Spinal cord (tissue), 10 donors: ENCODE measurements around the gene FBXO11. TPM values are rescaled to one million over a fixed set of nuclear protein-coding genes. Genes with fewer than 3 reads are reported as not detected.
A peak's percentile ranks its signal among the peaks of the same experiment; 100 is the strongest.

ENCODE experiments used
- DNase-seq, 6 donors: peaks; one replicate each; pipeline versions ENCODE4 v3.0.0 to v3.0.0-alpha.2; 2013 to 2015; ENCODE audit warnings: low spot score in 6 of 6, low read depth in 4 of 6
- H3K27ac ChIP-seq: one replicate; pipeline ENCODE4 v1.5.1; 2013; ENCODE audit warnings: low read depth, low read length, control low read depth
- H3K27me3 ChIP-seq: one replicate; pipeline ENCODE4 v1.6.1; 2013; ENCODE audit warnings: low read length; ENCODE audit not compliant: control insufficient read depth, insufficient read depth
- H3K36me3 ChIP-seq: one replicate; pipeline ENCODE4 v1.6.1; 2013; ENCODE audit warnings: low read length; ENCODE audit not compliant: control insufficient read depth, insufficient read depth
- H3K4me1 ChIP-seq: one replicate; pipeline ENCODE4 v1.6.1; 2013; ENCODE audit warnings: low read length; ENCODE audit not compliant: control insufficient read depth, insufficient read depth
- H3K4me3 ChIP-seq: one replicate; pipeline ENCODE4 v1.5.1; 2013; ENCODE audit warnings: low read depth, low read length, control low read depth
- H3K9me3 ChIP-seq: one replicate; pipeline ENCODE4 v1.6.1; 2013; ENCODE audit warnings: low read length; ENCODE audit not compliant: control insufficient read depth, insufficient read depth
- WGBS: methylation state at CpG from one replicate; pipeline ENCODE4 v1.1.5; 2013; ENCODE audit warnings: missing lambda C conversion rate; ENCODE audit not compliant: insufficient coverage; 5-methylcytosine and 5-hydroxymethylcytosine counted together
- polyA plus RNA-seq, 2 donors: library from polyadenylated mRNA; unstranded; fragments of 120-200 nt; gene quantifications; one replicate each; pipeline ENCODE4 v1.2.1, GENCODE V29; 2013; ENCODE audit not compliant: insufficient read length in 2 of 2
- total RNA-seq, 2 donors: library from RNA; depleted of rRNA in 1 of 2; stranded (reverse); fragments of 120-200 nt in 1 of 2; fragments of >200 nt in 1 of 2; gene quantifications; one replicate each; pipeline versions ENCODE4 v1.2.3 to v1.2.4, GENCODE V29; 2013 to 2014
- donor health status: healthy.

FBXO11 gene
- total and polyA plus RNA-seq, 4 donors: 59.6 to 170 (median 94.6) TPM

DNA sequence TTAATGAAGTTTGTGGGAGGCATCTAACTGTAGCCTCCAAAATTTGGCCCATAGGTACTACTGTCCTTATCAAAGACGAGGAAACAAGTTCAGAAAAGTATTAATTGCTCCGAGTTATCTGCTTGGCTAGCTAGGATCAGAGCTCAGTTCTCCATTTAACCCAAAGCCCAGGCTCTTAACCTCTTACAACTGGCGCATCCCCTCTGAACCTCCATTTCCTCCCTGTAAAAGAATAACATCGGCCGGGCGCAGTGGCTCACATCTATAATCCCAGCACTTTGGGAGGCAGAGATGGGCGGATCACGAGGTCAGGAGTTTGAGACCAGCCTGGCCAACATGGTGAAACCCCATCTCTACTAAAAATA, 126.9 kb downstream of the FBXO11 start:
- 94% methylated on average over 6 of the region's 8 CpGs for WGBS
- peaks cover 7% of the 10 kb centered on the region for H3K4me1 ChIP-seq
- no peaks in the 10 kb centered on the region for H3K9me3 ChIP-seq
- no peak overlapping the region for H3K27ac ChIP-seq
- no peaks in the 10 kb centered on the region for H3K36me3 ChIP-seq
- DNase-seq: no peak
- no peak overlapping the region for H3K4me3 ChIP-seq
- H3K27me3 ChIP-seq: no peaks in the 10 kb centered on the region

DNA sequence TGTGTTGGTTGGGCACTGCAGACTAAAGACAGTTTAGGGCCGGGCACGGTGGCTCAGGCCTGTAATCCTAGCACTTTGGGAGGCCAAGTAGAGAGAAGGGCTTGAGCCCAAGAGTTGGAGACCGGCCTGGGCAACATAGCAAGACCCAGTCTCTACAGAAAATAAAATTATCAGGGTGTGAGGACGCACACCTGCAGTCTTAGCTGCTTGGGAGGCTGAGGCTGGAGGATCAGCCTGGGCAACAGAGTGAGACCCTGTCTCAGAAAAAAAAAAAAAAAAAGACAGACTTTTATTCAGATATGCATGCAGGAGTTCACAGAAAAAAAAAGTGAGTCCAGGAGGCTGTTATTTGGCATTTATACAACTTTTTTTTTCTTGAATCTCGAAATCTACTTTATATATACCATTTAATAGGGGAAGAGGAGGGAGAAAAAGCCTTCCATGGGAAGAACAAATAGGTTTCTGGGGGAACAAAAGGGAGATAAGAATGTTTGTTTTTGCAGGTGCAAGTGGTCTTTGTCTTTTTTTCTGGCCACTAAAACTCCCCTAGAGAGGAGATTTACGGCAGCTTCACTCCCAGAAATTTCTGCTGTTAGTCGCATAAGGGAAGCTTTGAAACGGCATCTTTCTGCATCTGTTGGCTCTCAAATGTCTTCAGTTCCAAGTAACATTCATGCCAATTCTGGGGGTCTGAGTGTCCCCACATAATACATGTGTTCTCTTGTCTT, 127.4 kb downstream of the FBXO11 start:
- Histone ChIP-seq H3K36me3 (no peaks in the 10 kb centered on the region), H3K9me3 (no peaks in the 10 kb centered on the region), H3K27me3 (no peaks in the 10 kb centered on the region), H3K4me1 (peaks cover 4% of the 10 kb centered on the region), H3K4me3 (no peak overlapping the region), H3K27ac (no peak overlapping the region)
- DNase-seq: peak in 1 of 6 donors; percentile 56
- WGBS: 93% methylated on average over 2 of the region's 8 CpGs

DNA sequence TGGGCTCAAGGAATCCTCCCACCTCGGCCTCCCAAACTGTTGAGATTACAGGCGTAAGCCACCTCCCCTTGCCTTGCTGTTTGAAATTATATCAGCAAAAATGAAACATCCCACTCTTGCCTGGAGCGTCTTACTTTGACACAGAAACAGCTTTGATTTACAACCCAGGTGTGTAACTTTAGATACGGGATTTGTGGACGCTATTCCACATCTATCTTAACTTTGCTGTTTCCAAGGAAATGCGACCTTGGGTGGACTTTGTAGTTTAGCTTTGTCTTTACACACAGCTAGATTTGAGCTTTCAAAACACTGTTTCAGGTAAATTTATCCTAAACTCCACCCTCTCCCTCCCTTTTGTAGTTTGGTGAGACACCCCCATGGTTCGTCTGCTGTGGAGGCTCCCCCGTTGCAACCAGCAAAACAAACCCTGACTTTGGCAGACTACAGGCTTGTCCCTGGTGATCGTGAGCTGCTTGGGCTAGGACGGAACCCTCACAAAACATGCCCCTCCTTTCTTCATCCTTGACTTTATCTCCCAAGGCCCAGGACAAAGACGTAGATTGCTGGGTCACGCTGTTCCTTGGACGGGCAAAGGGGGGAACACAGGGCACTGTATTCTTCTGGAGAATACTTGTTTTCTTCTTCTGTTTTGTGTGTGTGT, 128.9 kb downstream of the FBXO11 start:
- 86% methylated on average over 11 of the region's 13 CpGs for WGBS
- Histone ChIP-seq H3K4me1 (peaks cover 4% of the 10 kb centered on the region), H3K27ac (no peak overlapping the region)

GRCh38 chr2:47774567-47774966, 131.7 kb downstream of the FBXO11 start:
- no peaks in the 10 kb centered on the region for H3K9me3 ChIP-seq
- H3K27ac ChIP-seq: no peak overlapping the region
- no peak overlapping the region for H3K4me3 ChIP-seq
- no peaks in the 10 kb centered on the region for H3K36me3 ChIP-seq
- no peaks in the 10 kb centered on the region for H3K4me1 ChIP-seq
- H3K27me3 ChIP-seq: no peaks in the 10 kb centered on the region
- DNase-seq: no peak

More for the DNA sequence above, 128.9 kb downstream of the FBXO11 start:
- Histone ChIP-seq H3K36me3 (no peaks in the 10 kb centered on the region), H3K4me3 (no peak overlapping the region), H3K27me3 (no peaks in the 10 kb centered on the region), H3K9me3 (no peaks in the 10 kb centered on the region)
- DNase-seq: no peak

GRCh38 chr2:47772343-47772742, 134.0 kb downstream of the FBXO11 start:
- no peak for DNase-seq
- 100% methylated on average over 1 of the region's 2 CpGs for WGBS
- H3K4me1 ChIP-seq: peaks cover 3% of the 10 kb centered on the region
- no peaks in the 10 kb centered on the region for H3K27me3 ChIP-seq
- H3K9me3 ChIP-seq: no peaks in the 10 kb centered on the region
- no peaks in the 10 kb centered on the region for H3K36me3 ChIP-seq
- H3K27ac ChIP-seq: no peak overlapping the region
- no peak overlapping the region for H3K4me3 ChIP-seq

DNA sequence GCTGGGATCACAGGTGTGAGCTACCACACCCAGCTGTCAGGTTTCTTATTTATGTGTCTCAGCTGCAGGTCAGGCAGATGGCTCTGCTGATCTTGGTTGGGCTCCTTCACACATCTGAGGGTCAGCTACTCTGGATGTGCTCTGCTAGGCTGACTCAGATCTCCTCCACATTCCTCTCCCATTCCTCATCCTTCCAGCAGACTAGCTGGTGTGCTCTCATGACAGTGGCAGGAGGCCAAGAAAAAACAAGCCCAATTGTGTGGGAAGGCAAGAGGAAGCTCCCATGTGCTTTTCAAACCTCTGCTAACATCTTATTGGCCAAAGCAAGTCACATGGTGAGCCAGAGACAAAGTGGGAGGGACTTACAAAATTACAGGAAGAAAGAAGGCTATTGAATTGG, 135.1 kb downstream of the FBXO11 start:
- peak in 1 of 6 donors; percentile 15 for DNase-seq
- H3K4me1 ChIP-seq: peaks cover 3% of the 10 kb centered on the region
- no peak overlapping the region for H3K27ac ChIP-seq
- no peak overlapping the region for H3K4me3 ChIP-seq
- H3K9me3 ChIP-seq: no peaks in the 10 kb centered on the region
- H3K36me3 ChIP-seq: no peaks in the 10 kb centered on the region
- H3K27me3 ChIP-seq: no peaks in the 10 kb centered on the region

DNA sequence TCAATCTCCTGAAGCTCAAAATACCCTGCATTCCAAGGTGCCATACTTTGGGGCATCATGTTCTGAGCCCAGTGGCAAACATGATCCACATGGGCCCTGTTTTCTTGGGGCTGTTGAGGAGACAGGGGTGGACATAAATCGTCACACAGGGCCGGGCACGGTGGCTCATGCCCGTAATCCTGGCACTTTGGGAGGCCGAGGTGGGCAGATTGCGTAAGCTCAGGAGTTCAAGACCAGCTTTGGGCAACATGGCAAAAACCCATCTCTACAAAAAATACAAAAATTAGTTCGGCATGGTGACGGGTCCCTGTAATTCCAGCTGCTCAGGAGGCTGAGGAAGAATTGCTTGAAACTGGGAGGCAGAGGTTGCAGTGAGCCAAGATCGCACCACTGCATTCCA, 137.0 kb downstream of the FBXO11 start:
- Histone ChIP-seq H3K4me3 (no peak overlapping the region), H3K36me3 (no peaks in the 10 kb centered on the region), H3K9me3 (no peaks in the 10 kb centered on the region), H3K4me1 (peaks cover 3% of the 10 kb centered on the region), H3K27ac (no peak overlapping the region), H3K27me3 (no peaks in the 10 kb centered on the region)
- no peak for DNase-seq
- WGBS: 98% methylated on average over 6 of the region's 9 CpGs

- Histone ChIP-seq H3K36me3 (no peaks in the 10 kb centered on the region), H3K4me1 (peaks cover 3% of the 10 kb centered on the region), H3K9me3 (no peaks in the 10 kb centered on the region), H3K27me3 (no peaks in the 10 kb centered on the region), H3K4me3 (no peak overlapping the region), H3K27ac (no peak overlapping the region)
- DNase-seq: peak in 4 of 6 donors; percentile 36 to 83 (median 62)
- WGBS: 29% methylated on average over 24 of the region's 28 CpGs
Observed at GRCh38 chr2:47767880-47768609, 138.3 kb downstream of the FBXO11 start.

DNA sequence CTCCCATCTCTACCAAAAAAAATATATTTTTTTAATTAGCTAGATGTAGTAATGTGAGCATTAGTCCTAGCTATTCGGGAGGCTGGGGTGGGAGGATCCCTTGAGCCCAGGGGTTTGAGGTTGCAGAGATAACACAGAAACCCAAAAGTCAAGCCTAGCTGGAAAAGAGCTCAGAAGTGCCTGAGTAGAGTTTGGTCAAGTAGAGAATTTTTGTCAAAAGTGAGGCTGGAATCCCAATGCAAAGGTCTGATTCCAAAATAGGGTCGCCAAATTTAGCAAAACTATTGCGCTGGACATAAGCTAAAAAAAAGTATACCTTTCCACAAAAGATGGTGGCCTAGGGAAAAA, 138.8 kb downstream of the FBXO11 start:
- WGBS: 73% methylated on average over 1 of the region's 3 CpGs
- no peaks in the 10 kb centered on the region for H3K9me3 ChIP-seq
- no peak overlapping the region for H3K27ac ChIP-seq
- H3K36me3 ChIP-seq: no peaks in the 10 kb centered on the region
- H3K4me1 ChIP-seq: peaks cover 3% of the 10 kb centered on the region
- no peaks in the 10 kb centered on the region for H3K27me3 ChIP-seq
- no peak overlapping the region for H3K4me3 ChIP-seq
- no peak for DNase-seq
